A673 (cell line): Measurements from ENCODE around the gene SPOCD1. TPM values are rescaled to one million over a fixed set of nuclear protein-coding genes. Genes with fewer than 3 reads are reported as not detected.

Experiments
- BruUV-seq: library from RNA; stranded (reverse); fragments of 400-500 nt; replicated peaks from 2 replicates; lab custom pipeline; 2021; lab: Mats Ljungman, UMichigan
- CTCF ChIA-PET: fragments of 300-600 bp; sonication (Branson Sonifier 250); formaldehyde crosslinking; loops from one replicate; lab custom pipeline; 2022; ENCODE audit warnings: antibody characterized with exemption; lab: Charles Lee
- POLR2A ChIA-PET: fragments of 300-600 bp; sonication (Branson Sonifier 250); formaldehyde crosslinking; loops from one replicate; lab custom pipeline; 2022; ENCODE audit warnings: antibody characterized with exemption; ENCODE audit not compliant: low non-redundant PET; lab: Charles Lee
- DNase-seq: peaks from one replicate; pipeline ENCODE4 v3.0.0-alpha.2; 2015; ENCODE audit warnings: low spot score
- H3K27ac ChIP-seq: fragments of 200-600 bp; sonication (generic); 2 replicates; pipeline ENCODE4 v1.5.1; 2016; ENCODE audit warnings: mixed run types, low read depth, mild to moderate bottlenecking, mixed read lengths, antibody characterized with exemption, low read length; ENCODE audit not compliant: poor library complexity, severe bottlenecking
- H3K27me3 ChIP-seq: fragments of 200-600 bp; sonication (generic); replicated peaks from 2 replicates; pipeline ENCODE4 v1.6.1; 2017; ENCODE audit warnings: mixed run types, low read depth, mild to moderate bottlenecking, mixed read lengths, antibody characterized with exemption, low read length; ENCODE audit not compliant: insufficient read depth, poor library complexity
- H3K36me3 ChIP-seq: fragments of 200-600 bp; sonication (generic); 2 replicates; pipeline ENCODE4 v1.6.1; 2016; ENCODE audit warnings: mixed run types, mild to moderate bottlenecking, mixed read lengths, antibody characterized with exemption, low read length; ENCODE audit not compliant: insufficient read depth, poor library complexity, severe bottlenecking
- H3K4me1 ChIP-seq: fragments of 200-600 bp; sonication (generic); 2 replicates; pipeline ENCODE4 v1.6.1; 2017; ENCODE audit warnings: mixed run types, mild to moderate bottlenecking, mixed read lengths, antibody characterized with exemption, low read length; ENCODE audit not compliant: insufficient read depth, poor library complexity, severe bottlenecking
- H3K4me3 ChIP-seq: fragments of 200-600 bp; sonication (generic); 2 replicates; pipeline ENCODE4 v1.5.1; 2016; ENCODE audit warnings: low read depth, mixed run types, mild to moderate bottlenecking, mixed read lengths, low read length; ENCODE audit not compliant: poor library complexity, severe bottlenecking
- H3K9me3 ChIP-seq: fragments of 200-600 bp; sonication (generic); 2 replicates; pipeline ENCODE4 v1.6.1; 2016; ENCODE audit warnings: mixed run types, low read depth, mild to moderate bottlenecking, mixed read lengths, antibody characterized with exemption, low read length; ENCODE audit not compliant: poor library complexity, severe bottlenecking
- CTCF ChIP-seq: fragments of 300-800, 200-600 bp; sonication (generic); conservative IDR thresholded peaks from 2 replicates; pipeline ENCODE4 v1.5.1; 2017; ENCODE audit warnings: low read depth, mild to moderate bottlenecking, antibody characterized with exemption, low read length, moderate library complexity, mixed read lengths
- EZH2 ChIP-seq: fragments of 200-600 bp; sonication (generic); IDR thresholded peaks from 2 replicates; pipeline ENCODE4 v1.6.1; 2017; ENCODE audit warnings: borderline replicate concordance, low read depth, mild to moderate bottlenecking, mixed read lengths, antibody characterized with exemption, low read length; ENCODE audit not compliant: poor library complexity, severe bottlenecking
- intact Hi-C: fragments of 100-400 bp; cut with micrococcal nuclease; formaldehyde crosslinking; loops from one replicate; pipeline ENCODE4 v1.10.0; 2022; ENCODE audit not compliant: unreplicated experiment
- total RNA-seq: library from RNA; stranded (reverse); gene quantifications from 2 replicates; pipeline ENCODE4 v1.2.3, GENCODE V29; 2021

Gene SPOCD1
- total RNA-seq, 1 experiment from 2014 or later, result 0.58 TPM

- no peak for TF ChIP-seq EZH2
- TF ChIP-seq CTCF, result no peak
- Histone ChIP-seq H3K4me3 (no peak overlapping the region), H3K4me1 (peaks cover 32% of the 10 kb centered on the region), H3K9me3 (no peaks in the 10 kb centered on the region), H3K27me3 (no peaks in the 10 kb centered on the region), H3K36me3 (no peaks in the 10 kb centered on the region), H3K27ac (no peak overlapping the region)
- intact Hi-C loops, result loop anchor here (5.0 to 10.0 kb wide), 3 partner anchors 122 to 390 kb away; no protein-coding TSS in a partner anchor
- ChIA-PET POLR2A (interaction anchor here (0.6 kb wide), 1 partner anchor 227 kb away, joined by 21 read pairs; no protein-coding TSS in a partner anchor), CTCF (no interaction called here)
- no peak for DNase-seq
- BruUV-seq, result no TSS peak
Observed at GRCh38 chr1:31784356-31785019, 31.3 kb downstream of the SPOCD1 start.

DNA sequence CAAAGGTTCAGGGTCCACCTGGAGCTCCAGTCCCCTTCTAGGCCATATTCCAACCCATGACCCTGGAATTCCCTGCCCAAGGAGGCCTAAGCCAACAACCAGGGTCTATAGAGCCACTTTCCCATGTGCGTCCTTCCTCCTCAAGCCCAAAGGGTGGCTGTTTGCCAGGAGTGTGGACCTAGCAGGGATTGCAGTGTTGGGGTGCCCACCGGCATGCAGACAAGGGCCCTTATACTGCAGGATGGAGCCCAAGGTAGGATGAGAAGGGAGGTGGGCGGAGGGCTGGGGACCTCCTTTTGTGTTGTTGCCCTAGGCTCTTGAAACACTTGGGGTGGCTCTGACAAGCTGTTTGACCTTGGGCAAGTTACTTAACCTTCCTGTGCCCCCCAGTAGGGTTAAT is 32.0 kb downstream of the SPOCD1 start:
- BruUV-seq, result no TSS peak
- POLR2A ChIA-PET, result interaction anchor here (0.6 kb wide), 1 partner anchor 226 kb away, joined by 21 read pairs; no protein-coding TSS in a partner anchor
- H3K27me3 ChIP-seq, result no peaks in the 10 kb centered on the region
- no peaks in the 10 kb centered on the region for H3K36me3 ChIP-seq
- H3K27ac ChIP-seq, result no peak overlapping the region
- H3K4me3 ChIP-seq, result no peak overlapping the region
- H3K9me3 ChIP-seq, result no peaks in the 10 kb centered on the region
- intact Hi-C loops, result loop anchor here (10.0 kb wide), 1 partner anchor 389 kb away; no protein-coding TSS in a partner anchor
- CTCF ChIA-PET, result no interaction called here
- no peak for DNase-seq
- H3K4me1 ChIP-seq, result peaks cover 32% of the 10 kb centered on the region
- no peak for TF ChIP-seq CTCF
- TF ChIP-seq EZH2, result no peak

DNA sequence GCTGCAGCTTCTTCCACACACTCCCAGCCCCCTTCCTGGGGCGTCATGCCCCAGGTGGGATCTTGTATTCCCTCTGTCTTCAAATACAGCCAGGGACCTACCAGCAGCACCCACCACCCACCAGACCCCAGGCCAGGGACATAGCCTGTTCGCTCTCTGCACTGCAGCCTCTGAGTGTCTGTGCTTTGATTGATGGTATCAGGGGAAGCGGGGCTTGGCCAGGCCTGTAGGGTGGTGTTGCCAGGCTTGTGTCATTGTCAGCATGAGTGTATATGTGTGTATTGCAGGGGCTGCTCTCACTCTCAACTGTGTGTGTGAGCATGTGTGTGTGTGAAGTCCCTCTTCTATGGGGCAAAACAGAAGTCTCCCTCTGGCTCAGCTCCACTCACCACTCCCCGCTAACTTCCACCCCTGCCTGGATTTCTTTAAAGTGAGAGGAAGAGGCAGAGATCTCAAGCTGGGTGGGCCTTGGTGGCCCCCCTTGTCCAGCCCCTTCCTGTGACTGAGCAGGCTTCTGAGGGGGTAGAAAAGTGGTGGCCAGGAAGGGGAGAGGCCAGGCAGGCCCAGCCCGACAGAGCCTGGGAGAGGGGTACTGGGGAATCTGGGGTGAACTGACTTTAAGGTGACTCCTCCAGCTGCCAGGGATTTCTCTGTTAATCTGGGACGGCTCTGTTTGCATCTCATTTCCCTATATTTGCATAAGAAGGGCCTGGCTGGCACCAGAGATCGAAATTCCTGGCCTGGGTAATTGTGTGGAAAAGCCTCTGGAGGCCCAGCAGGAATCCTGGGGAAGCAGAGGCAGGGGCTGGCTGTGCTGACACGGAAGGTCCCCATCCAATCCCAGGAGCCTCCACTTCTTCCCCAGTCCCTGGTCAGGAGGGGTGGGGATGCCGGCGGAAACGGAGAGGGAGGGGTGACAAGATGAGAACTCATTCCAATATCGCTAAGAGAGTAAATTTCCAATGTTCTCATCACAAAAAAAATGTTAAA is 33.1 kb downstream of the SPOCD1 start:
- H3K9me3 ChIP-seq, result no peaks in the 10 kb centered on the region
- H3K4me1 ChIP-seq, result peaks cover 26% of the 10 kb centered on the region
- intact Hi-C loops, result loop anchor here (10.0 kb wide), 1 partner anchor 388 kb away; no protein-coding TSS in a partner anchor
- peak overlapping the region; percentile 52 for H3K27ac ChIP-seq
- no peaks in the 10 kb centered on the region for H3K27me3 ChIP-seq
- no peak for TF ChIP-seq EZH2
- no peaks in the 10 kb centered on the region for H3K36me3 ChIP-seq
- ChIA-PET CTCF (no interaction called here), POLR2A (no interaction called here)
- DNase-seq, result no peak
- BruUV-seq, result no TSS peak
- H3K4me3 ChIP-seq, result no peak overlapping the region
